ENCODE measurements around the gene GPRC5A.

GRCh38 chr12:12954356-12954755 lies 63.0 kb downstream of the GPRC5A start:
- TF ChIP-seq CTCF (IDR thresholded peaks at IDR 0.05): no peak
- TF ChIP-seq EZH2 (IDR thresholded peaks at IDR 0.05; ENCODE audit: borderline replicate concordance, insufficient read depth, low read depth, low read length, poor library complexity, severe bottlenecking): no peak
